Measurements from ENCODE around the gene PADI4.

GRCh38 chr1:17278996-17279830, 28.8 kb upstream of the PADI4 start:
- TF ChIP-seq CTCF (IDR thresholded peaks at IDR 0.05) (no peak), POLR2A (IDR thresholded peaks at IDR 0.05) (no peak)

Measured in testis (tissue), 2 donors.